IPS-18a (cell line): ENCODE data around the gene SNRNP35.
"Not testable (repeated sequence)": the region's sequence is repeated elsewhere in the genome, so short reads cannot be mapped to it uniquely, and the experiment has no call there.

Experiments used
- H3K27ac ChIP-seq: one replicate; pipeline ENCODE4 v1.5.1; 2013; ENCODE audit warnings: low read length
- H3K27me3 ChIP-seq: one replicate; pipeline ENCODE4 v1.6.1; 2013; ENCODE audit warnings: mild to moderate bottlenecking, low read length; ENCODE audit not compliant: control insufficient read depth, insufficient read depth
- H3K36me3 ChIP-seq: one replicate; pipeline ENCODE4 v1.6.1; 2013; ENCODE audit warnings: low read depth, low read length; ENCODE audit not compliant: control insufficient read depth
- H3K4me1 ChIP-seq: one replicate; pipeline ENCODE4 v1.6.1; 2013; ENCODE audit warnings: low read depth, low read length; ENCODE audit not compliant: control insufficient read depth
- H3K4me3 ChIP-seq: one replicate; pipeline ENCODE4 v1.5.1; 2013; ENCODE audit warnings: low read length
- H3K9ac ChIP-seq: one replicate; pipeline ENCODE4 v1.6.1; 2013; ENCODE audit warnings: mild to moderate bottlenecking, low read length, moderate library complexity
- H3K9me3 ChIP-seq: one replicate; pipeline ENCODE4 v1.6.1; 2013; ENCODE audit warnings: low read depth, low read length; ENCODE audit not compliant: control insufficient read depth

SNRNP35 gene

DNA sequence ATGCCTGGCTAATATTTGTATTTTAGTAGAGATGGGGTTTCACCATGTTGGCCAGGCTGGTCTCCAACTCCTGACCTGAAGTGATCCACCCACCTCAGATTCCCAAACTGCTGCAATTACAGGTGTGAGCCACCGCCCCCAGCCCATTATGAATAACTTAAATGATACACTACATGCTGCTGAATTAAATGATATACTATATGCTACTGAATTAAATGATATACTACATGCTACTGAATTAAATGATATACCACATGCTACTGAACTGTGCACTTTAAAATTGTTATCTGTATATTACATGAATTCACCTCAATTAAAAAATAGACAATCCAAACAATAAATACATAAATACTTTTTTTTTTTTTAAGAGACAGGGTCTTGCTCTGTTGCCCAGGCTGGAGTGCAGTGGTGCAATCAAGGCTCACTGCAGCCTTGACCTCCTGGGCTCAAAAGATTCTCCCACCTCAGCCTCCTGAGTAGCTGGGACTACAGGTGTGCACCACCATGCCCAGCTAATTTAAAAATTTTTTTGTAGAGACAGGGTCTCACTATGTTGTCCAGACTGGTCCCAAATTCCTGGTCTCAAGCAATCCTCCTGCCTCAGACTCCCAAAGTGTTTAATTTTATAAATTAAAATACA, 56.8 kb downstream of the SNRNP35 start:
- H3K4me1 ChIP-seq, H3K27me3 ChIP-seq, H3K4me3 ChIP-seq, H3K27ac ChIP-seq, H3K9me3 ChIP-seq, H3K36me3 ChIP-seq, H3K9ac ChIP-seq: not testable (repeated sequence)

DNA sequence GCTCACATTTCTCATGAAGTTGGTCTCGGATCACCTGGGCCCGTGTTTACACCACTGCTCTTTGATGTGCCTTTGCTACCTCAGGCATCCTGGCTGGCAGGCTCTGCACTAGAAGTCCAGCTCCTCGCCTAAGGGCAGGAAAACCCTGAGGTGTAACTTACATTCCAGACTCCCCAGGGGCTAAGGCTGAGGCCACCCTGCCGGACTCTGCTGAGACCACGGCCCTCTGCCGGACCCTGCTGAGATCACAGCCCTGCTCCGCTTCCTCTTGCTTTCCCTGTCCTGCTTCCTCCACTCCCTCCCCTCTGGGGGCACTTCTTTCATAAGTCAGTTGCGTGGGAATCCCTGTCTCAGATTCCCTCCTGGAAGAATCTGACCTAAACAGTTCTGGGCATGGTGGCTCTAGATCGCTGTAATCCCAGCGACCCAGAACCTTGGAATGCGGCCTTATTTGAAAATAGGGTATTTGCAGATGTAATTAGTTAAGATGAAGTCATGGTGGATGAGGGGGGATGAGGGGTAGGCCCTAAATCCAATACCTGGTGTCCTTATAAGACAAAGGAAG, 58.4 kb downstream of the SNRNP35 start:
- Histone ChIP-seq H3K4me1 (no peaks in the 10 kb centered on the region), H3K27ac (no peak overlapping the region), H3K36me3 (peaks cover 10% of the 10 kb centered on the region)

More for the DNA sequence above, 58.4 kb downstream of the SNRNP35 start:
- Histone ChIP-seq H3K27me3 (no peaks in the 10 kb centered on the region), H3K4me3 (no peak overlapping the region), H3K9ac (no peak overlapping the region), H3K9me3 (no peaks in the 10 kb centered on the region)
